C4-2B (cell line): ENCODE data around the gene CHMP5.

ENCODE experiments used
- ZFX ChIP-seq: fragments of 450-650 bp; IDR thresholded peaks from 2 replicates; pipeline ENCODE4 v1.6.1; 2017
- TF ChIP-seq, protein P1 (sequence below): fragments of 450-650 bp; conservative IDR thresholded peaks from 2 replicates; pipeline ENCODE4 v1.5.1; 2017; ENCODE audit warnings: mild to moderate bottlenecking

DNA sequence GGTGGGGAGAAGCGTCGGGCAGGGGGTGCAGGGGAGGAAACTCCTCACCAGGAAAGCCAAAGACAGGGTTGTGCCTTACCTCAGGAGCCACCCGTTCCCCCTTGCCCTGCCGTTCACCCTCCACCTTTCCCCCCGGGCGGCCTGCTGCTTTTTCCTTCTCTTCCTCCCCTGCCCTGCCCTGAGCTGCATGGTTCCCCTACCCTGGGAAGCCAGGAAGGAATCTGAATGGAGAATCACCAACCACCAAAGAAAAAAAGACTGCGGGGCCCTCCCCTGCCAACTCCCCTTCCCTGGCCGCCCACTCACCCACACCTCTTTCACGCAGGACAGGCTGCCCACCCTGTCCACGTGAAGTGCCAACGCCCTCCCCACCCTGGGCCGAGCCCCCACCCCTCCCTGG, 24.6 kb downstream of the CHMP5 start:
- TF ChIP-seq, protein P1, sequence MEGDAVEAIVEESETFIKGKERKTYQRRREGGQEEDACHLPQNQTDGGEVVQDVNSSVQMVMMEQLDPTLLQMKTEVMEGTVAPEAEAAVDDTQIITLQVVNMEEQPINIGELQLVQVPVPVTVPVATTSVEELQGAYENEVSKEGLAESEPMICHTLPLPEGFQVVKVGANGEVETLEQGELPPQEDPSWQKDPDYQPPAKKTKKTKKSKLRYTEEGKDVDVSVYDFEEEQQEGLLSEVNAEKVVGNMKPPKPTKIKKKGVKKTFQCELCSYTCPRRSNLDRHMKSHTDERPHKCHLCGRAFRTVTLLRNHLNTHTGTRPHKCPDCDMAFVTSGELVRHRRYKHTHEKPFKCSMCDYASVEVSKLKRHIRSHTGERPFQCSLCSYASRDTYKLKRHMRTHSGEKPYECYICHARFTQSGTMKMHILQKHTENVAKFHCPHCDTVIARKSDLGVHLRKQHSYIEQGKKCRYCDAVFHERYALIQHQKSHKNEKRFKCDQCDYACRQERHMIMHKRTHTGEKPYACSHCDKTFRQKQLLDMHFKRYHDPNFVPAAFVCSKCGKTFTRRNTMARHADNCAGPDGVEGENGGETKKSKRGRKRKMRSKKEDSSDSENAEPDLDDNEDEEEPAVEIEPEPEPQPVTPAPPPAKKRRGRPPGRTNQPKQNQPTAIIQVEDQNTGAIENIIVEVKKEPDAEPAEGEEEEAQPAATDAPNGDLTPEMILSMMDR, result no peak
- TF ChIP-seq ZFX, result no peak
